Aorta (tissue), 5 donors: ENCODE data around the gene TWNK. TPM values are rescaled to one million over a fixed set of nuclear protein-coding genes. Genes with fewer than 3 reads are reported as not detected.

ENCODE experiments used
- ATAC-seq: fragments of 200-7000 bp; cut with Tn5 transposase; one replicate; pipeline ENCODE4 v1.9.1; 2022; ENCODE audit warnings: moderate library complexity; ENCODE audit not compliant: low FRiP score
- DNase-seq, 2 donors: peaks; one replicate each; pipeline ENCODE4 v3.0.0-alpha.2; 2020
- H3K27ac ChIP-seq, 2 donors: one replicate each; pipeline ENCODE4 v1.5.1; 2013; ENCODE audit warnings: low read length in 2 of 2, mild to moderate bottlenecking in 2 of 2, moderate library complexity in 2 of 2, control low read depth in 1 of 2, inconsistent platforms in 1 of 2, low read depth in 1 of 2
- H3K27me3 ChIP-seq, 2 donors: one replicate each; pipeline ENCODE4 v1.6.1; 2013; ENCODE audit warnings: control low read depth in 1 of 2, low read length in 1 of 2, mild to moderate bottlenecking in 1 of 2, moderate library complexity in 1 of 2; ENCODE audit not compliant: insufficient read depth in 2 of 2, control insufficient read depth in 1 of 2
- H3K36me3 ChIP-seq, 2 donors: one replicate each; pipeline ENCODE4 v1.6.1; 2013; ENCODE audit warnings: control low read depth in 1 of 2, low read length in 1 of 2, mild to moderate bottlenecking in 1 of 2; ENCODE audit not compliant: insufficient read depth in 2 of 2, control insufficient read depth in 1 of 2
- H3K4me1 ChIP-seq, 2 donors: one replicate each; pipeline ENCODE4 v1.6.1; 2013; ENCODE audit warnings: low read length in 2 of 2, control low read depth in 1 of 2, mild to moderate bottlenecking in 1 of 2, moderate library complexity in 1 of 2; ENCODE audit not compliant: insufficient read depth in 2 of 2, control insufficient read depth in 1 of 2
- H3K4me3 ChIP-seq, 2 donors: one replicate each; pipeline ENCODE4 v1.5.1; 2013; ENCODE audit warnings: low read length in 2 of 2, control low read depth in 1 of 2, mild to moderate bottlenecking in 1 of 2
- H3K9me3 ChIP-seq: one replicate; pipeline ENCODE4 v1.6.1; 2013; ENCODE audit warnings: mild to moderate bottlenecking, low read length; ENCODE audit not compliant: control insufficient read depth
- WGBS, 2 donors: extraction: QIAGEN DNeasy Blood & Tissue Kit; methylation state at CpG; one replicate each; pipeline ENCODE4 v1.1.7; 2013; 5-methylcytosine and 5-hydroxymethylcytosine counted together
- intact Hi-C, 2 donors: fragments of 100-400 bp; cut with DNase I; formaldehyde crosslinking; loops; one replicate each; pipeline versions ENCODE4 v1.14.2 to v1.15.0; 2022
- long read RNA-seq, 2 donors: library from polyadenylated mRNA; unstranded; transcript quantifications; one replicate each; pipeline ENCODE4 v2.0.0, GENCODE V29; 2020 to 2021
- polyA plus RNA-seq, 2 donors: library from polyadenylated mRNA; stranded (reverse); fragments of 200-250 nt; gene quantifications; one replicate each; pipeline ENCODE4 v1.2.3, GENCODE V29; 2013
- total RNA-seq, 2 donors: library from RNA; stranded (reverse); fragmentation: NEBNext Ultra II Directional; extraction: Animal tissue kit (Norgen Biotek cat#: 25700); gene quantifications; one replicate each; pipeline ENCODE4 v1.2.1, GENCODE V29; 2021
- donor health status: healthy with polysubstance abuse.
- donor health status: Bipolar disorder and iron deficiency.
- donor health status: DM: no; HTN: no; CAD: no.
- donor health status: DM: no; HTN: no; CAD: no.
- donor health status: DM: yes; HTN: yes; CAD: no.

The TWNK gene
- 1 to 10 TPM; 4.6 to 5.7 TPM for total RNA-seq
- polyA plus RNA-seq: 1 to 10 TPM; 3.0 to 4.5 TPM
- long read RNA-seq, donor 1, partial matches to known transcripts: 1 of 9 reads
- long read RNA-seq, donor 1, other reads (novel, unspliced or antisense): 6 of 9 reads
- long read RNA-seq, donor 2, partial matches to known transcripts: 0 of 4 reads
- long read RNA-seq, donor 2, other reads (novel, unspliced or antisense): 2 of 4 reads

DNA sequence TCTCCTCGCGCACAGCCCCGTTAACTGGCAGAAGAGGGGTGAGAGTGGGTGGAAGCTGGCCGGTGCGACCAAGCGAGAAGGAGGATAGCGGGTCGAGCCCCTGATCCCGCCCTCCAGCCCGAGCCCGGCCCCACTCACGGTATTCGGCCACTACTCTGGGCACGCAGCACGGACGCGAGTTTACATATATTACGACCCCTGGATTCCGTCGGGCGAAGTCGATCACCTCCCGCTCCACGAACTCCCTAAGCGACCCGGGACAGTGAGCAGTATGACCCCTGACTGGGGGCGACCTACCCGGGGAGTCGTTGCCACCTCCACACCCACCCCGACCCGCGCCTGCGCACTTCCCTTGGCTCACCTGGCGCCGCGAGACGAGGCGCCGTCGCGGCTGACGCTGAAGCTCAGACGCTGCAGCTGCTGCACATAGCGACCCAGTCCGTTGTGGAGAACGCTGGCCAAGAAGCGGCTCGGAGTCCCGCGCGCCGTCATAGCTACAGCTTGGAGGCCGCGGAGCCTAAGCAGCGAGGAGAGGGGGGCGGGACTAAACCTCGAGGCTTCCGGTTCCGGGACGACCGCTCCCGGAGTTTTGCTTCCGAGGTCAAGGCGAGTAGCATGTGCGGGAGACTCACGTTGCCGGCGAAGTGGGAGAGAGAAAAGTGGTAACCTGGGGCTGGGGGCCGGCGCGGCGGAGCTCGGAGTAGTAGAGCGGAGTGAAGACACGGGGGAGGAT lies at the start of gene TWNK, which contains the start of gene MRPL43:
TSS of gene TWNK (plus strand) at position 592 of the 733 bp plus-strand sequence. CDS start 668 bp downstream, outside the sequence.
TSS of gene MRPL43 (minus strand) at position 546 of the 733 bp plus-strand sequence. CDS start at position 492, 54 bp downstream.
- peak within 1 kb of the TSS; percentile 58 to 66 for H3K4me3 ChIP-seq
- intact Hi-C loops: no loop called here
- no peaks in the 10 kb centered on the region for H3K27me3 ChIP-seq
- H3K27ac ChIP-seq: peak within 1 kb of the TSS in 1 of 2 donors; percentile 29
- H3K4me1 ChIP-seq: peaks cover 0 to 8% of the 10 kb centered on the region in 2 donors
- peak; percentile 90 to 96 for DNase-seq
- WGBS, 2 donors: 1% methylated on average over 71 to 75 of the region's 75 CpGs
- H3K36me3 ChIP-seq: no peaks in the 10 kb centered on the region
- H3K9me3 ChIP-seq: no peaks in the 10 kb centered on the region
- peak; percentile 89 for ATAC-seq

DNA sequence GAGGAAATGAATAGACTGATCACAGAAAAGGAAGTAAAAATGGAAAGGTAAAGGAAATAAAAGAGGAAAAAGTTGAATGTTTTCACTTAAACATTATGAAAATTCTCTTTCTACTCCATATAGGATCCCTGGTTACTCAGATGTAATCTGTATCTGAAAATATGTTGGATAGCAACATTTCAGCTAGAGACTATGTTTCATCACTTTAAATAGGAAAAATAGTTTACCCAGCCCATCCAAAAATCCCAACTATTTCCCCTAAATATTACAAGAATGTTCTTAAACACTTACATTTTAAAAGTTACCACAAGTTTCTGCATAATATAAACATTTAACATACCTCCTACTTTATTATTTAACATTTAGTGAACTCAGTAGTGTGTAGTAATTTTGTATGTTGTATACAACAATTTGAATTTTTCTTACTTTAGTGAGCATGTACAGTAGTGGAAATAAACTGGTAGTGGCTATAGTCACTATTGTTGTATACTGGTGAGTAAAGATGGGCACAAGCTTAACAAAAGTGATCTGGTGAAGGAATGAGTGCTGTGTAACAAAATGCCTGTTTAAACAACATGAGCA lies 47.5 kb upstream of the TWNK start:
- intact Hi-C loops: no loop called here
- no peak for ATAC-seq
- H3K36me3 ChIP-seq: peaks cover 3% of the 10 kb centered on the region in 2 donors

DNA sequence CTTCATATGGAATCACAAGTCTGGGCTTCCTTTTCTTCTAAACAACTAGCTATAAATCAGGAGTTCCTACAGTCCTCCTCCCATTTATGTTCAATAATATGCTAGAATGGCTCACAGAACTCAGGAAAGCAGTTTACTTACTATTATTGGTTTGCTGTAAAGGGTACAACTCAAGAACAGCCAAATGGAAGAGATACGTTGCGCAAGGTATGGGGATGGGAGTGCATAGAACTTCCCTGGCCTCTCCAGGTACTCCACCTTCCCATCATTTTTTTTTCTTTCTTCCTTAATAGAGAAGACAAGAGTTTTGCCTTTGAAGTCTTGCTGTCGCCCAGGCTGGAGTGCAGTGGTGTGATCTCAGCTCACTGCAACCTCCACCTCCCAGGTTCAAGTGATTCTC lies 45.1 kb upstream of the TWNK start:
- WGBS, 2 donors: 93 to 94% methylated on average over 3 of the region's 3 CpGs
- H3K27me3 ChIP-seq: no peaks in the 10 kb centered on the region
- no peak for ATAC-seq
- H3K4me1 ChIP-seq: no peaks in the 10 kb centered on the region
- no peaks in the 10 kb centered on the region for H3K9me3 ChIP-seq
- no peak for DNase-seq
- no peak overlapping the region for H3K4me3 ChIP-seq
- H3K36me3 ChIP-seq: peaks cover 3 to 5% of the 10 kb centered on the region in 2 donors
- H3K27ac ChIP-seq: no peak overlapping the region
- intact Hi-C loops: no loop called here

More for the DNA sequence above, 47.5 kb upstream of the TWNK start:
- H3K27me3 ChIP-seq: no peaks in the 10 kb centered on the region
- DNase-seq: no peak
- no peak overlapping the region for H3K27ac ChIP-seq
- H3K4me1 ChIP-seq: no peaks in the 10 kb centered on the region
- no peak overlapping the region for H3K4me3 ChIP-seq
- H3K9me3 ChIP-seq: no peaks in the 10 kb centered on the region

DNA sequence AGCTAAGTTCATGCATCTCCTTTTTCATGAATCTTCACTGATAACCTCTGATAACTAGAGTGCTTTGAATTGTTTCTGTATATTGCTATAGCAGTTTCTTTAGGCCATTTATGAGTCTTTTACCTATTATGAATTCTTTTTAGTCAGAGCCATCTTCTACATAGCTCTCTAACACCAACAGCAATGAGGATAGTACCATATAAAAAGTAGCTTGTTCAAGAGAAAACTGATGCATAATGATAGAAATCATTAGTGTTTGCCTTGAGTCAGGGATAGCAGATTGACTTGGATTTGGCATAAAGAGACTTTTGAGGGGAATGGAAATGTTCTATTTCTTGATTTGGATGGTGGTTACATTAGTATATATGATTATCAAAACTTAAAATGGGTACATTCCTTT lies 43.8 kb upstream of the TWNK start:
- Histone ChIP-seq H3K36me3 (peaks cover 3% of the 10 kb centered on the region in 2 donors), H3K27me3 (no peaks in the 10 kb centered on the region), H3K27ac (no peak overlapping the region), H3K9me3 (no peaks in the 10 kb centered on the region), H3K4me3 (no peak overlapping the region), H3K4me1 (no peaks in the 10 kb centered on the region)
- intact Hi-C loops: no loop called here
- DNase-seq (no peak), ATAC-seq (no peak)

DNA sequence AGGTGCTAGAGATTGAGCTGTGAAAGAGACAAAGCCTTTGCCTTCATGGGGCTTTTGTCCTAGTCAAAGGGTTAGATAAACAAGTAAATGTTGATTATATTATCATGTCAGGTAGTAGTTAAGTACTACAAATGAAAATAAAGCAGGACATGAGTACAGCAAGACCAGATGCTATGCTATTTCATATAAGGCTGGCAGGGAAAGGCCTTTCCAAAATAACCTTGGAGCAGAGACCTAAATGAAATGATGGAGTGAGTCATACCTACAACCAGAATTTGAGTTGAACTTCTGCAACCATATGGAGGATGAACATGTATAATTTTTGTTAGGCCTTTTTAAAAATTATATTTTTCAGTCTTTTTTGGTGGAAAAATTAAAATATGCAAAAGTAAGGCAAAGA lies 41.6 kb upstream of the TWNK start:
- H3K36me3 ChIP-seq: peaks cover 2 to 5% of the 10 kb centered on the region in 2 donors
- no peak for ATAC-seq
- no peak overlapping the region for H3K27ac ChIP-seq
- H3K4me3 ChIP-seq: no peak overlapping the region
- no peaks in the 10 kb centered on the region for H3K27me3 ChIP-seq
- no peak for DNase-seq
- intact Hi-C loops: no loop called here
- no peaks in the 10 kb centered on the region for H3K9me3 ChIP-seq
- no peaks in the 10 kb centered on the region for H3K4me1 ChIP-seq

DNA sequence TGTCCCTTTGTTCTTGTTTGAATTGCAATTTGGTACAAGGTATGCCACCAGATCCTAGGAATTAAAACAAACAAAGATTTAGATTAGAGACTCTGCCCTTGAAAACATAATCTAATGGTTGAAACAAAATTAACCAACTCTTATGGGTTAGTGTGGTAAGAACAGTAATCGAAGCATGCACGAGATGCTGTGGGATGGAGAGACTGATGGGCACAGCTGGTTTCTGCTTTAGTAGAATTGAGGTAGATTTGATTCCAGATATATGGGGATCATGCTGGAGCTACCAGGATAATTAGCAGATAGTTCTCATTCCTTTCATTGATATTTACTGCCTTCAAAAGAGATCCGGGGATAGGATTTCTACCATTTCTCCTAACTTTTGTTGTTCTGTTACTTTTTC lies 38.4 kb upstream of the TWNK start:
- no peaks in the 10 kb centered on the region for H3K9me3 ChIP-seq
- no peaks in the 10 kb centered on the region for H3K4me1 ChIP-seq
- peaks cover 2 to 4% of the 10 kb centered on the region in 2 donors for H3K36me3 ChIP-seq
- DNase-seq: no peak
- no peak overlapping the region for H3K4me3 ChIP-seq
- no peak for ATAC-seq
- WGBS, 2 donors: 91% methylated on average over 3 of the region's 3 CpGs
- no peaks in the 10 kb centered on the region for H3K27me3 ChIP-seq
- intact Hi-C loops: no loop called here
- H3K27ac ChIP-seq: no peak overlapping the region

DNA sequence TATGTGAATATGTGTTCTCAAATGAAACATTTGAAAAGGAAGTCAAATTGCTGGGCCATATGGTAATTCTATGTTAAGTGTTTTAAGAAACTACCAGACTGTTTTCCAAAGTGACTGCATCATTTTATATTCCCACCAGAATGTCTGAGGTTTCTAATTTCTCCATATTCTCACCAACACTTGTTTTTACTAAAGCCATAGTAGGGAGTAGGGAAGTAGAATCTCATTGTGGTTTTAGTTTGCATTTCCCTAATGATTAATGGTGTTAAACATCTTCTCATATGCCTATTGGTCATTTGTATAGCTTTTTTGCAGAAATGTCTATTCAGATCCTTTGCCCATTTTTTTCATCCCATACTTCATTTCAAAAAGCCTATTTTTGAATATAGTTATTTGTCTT lies 27.1 kb upstream of the TWNK start:
- Histone ChIP-seq H3K36me3 (peaks cover 1 to 2% of the 10 kb centered on the region in 2 donors), H3K27me3 (no peaks in the 10 kb centered on the region), H3K27ac (no peak overlapping the region), H3K4me3 (no peak overlapping the region), H3K4me1 (no peaks in the 10 kb centered on the region), H3K9me3 (no peaks in the 10 kb centered on the region)
- ATAC-seq: no peak
- no peak for DNase-seq
- intact Hi-C loops: no loop called here

GRCh38 chr10:100962351-100963080 lies 24.8 kb upstream of the TWNK start:
- Histone ChIP-seq H3K27ac (no peak overlapping the region), H3K36me3 (peaks cover 0 to 1% of the 10 kb centered on the region in 2 donors), H3K9me3 (no peaks in the 10 kb centered on the region), H3K4me3 (no peak overlapping the region), H3K27me3 (no peaks in the 10 kb centered on the region), H3K4me1 (no peaks in the 10 kb centered on the region)
- intact Hi-C loops: no loop called here
- WGBS, 2 donors: 77% methylated on average over 4 of the region's 4 CpGs
- no peak for DNase-seq
- no peak for ATAC-seq
